ENCODE results near the gene PCNX2. TPM values are rescaled to one million over a fixed set of nuclear protein-coding genes. Genes with fewer than 3 reads are reported as not detected.
"Not testable (repeated sequence)": the region's sequence is repeated elsewhere in the genome, so short reads cannot be mapped to it uniquely, and the experiment has no call there.

Gene PCNX2
- total and polyA plus RNA-seq, 2 experiments from 2014 or later = 5.0 to 13.7 TPM

DNA sequence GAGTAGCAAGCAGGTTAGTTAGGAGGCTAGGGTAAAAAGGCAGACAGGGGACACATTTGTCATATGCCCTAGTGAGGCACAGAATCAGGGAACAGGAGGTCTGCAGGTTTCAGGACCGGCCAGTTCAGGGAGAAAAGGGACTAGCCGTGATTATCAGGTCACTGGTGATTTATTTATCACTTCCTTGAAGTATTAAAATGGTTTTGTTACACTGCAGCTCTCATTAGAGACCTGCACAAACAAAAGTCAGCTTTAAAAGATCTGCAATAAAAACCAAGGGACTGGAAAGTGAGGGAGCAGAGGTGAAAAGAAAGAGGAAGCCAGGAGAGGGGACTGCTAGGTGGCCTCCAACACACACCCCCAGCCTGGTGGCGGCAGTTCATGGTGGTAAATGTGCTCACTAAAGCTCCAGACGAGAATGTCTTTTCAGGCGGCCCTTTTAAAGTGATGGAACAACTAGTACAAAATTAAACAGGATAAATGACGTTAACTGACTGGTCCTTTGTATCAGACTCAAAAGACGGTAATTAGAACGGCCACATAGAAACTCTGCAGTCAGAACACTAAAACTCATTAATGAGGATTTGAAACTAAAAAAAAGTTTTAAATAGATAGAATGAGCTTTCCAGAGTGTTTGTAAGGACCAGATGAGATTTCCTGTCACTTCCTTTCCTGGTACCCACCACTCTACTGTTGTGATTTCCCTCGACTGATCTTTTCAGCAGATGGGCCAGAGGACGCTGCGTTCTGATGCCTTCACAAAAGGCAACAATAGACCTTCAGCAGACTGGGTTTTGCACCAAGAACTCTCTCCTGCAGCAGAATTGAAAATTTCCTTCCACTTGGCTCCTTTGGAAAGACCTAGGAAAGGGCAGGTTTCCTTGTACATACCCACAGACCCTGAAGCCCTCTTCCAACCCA is 208.3 kb downstream of the PCNX2 start:
- Histone ChIP-seq H3K36me3 (ENCODE audit: low read depth) (no peaks in the 10 kb centered on the region), H2AFZ (no peak overlapping the region), H3K9me2 (ENCODE audit: insufficient read depth) (no peaks in the 10 kb centered on the region), H3K4me3 (no peak overlapping the region), H3K27ac (no peak overlapping the region), H3K27me3 (replicated peaks; ENCODE audit: insufficient read depth) (no peaks in the 10 kb centered on the region), H3K9ac (no peak overlapping the region), H3K9me3 (ENCODE audit: low read depth) (no peaks in the 10 kb centered on the region), H3F3A (ENCODE audit: insufficient read depth) (peaks cover 9% of the 10 kb centered on the region), H3K4me2 (ENCODE audit: unreplicated experiment) (no peak overlapping the region), H4K20me1 (ENCODE audit: insufficient read depth) (no peaks in the 10 kb centered on the region), H3K4me1 (ENCODE audit: insufficient read depth) (peaks cover 8% of the 10 kb centered on the region), H3K79me2 (ENCODE audit: insufficient read depth) (no peaks in the 10 kb centered on the region)
- 90 to 91% methylated on average over 11 of the region's 11 CpGs for WGBS, 2 experiments (ENCODE audit: low coverage in 1 of 2, low lambda C conversion rate in 2 of 2, missing lambda C conversion rate in 2 of 2)
- no peak for DNase-seq
- in situ Hi-C loops (cut with MboI) = no loop called here
- TF ChIP-seq EZH2phosphoT487 (IDR thresholded peaks at IDR 0.05; ENCODE audit: insufficient read depth, low read depth) (no peak), EZH2 (IDR thresholded peaks at IDR 0.05; ENCODE audit: insufficient read depth, poor library complexity, severe bottlenecking) (no peak)

DNA sequence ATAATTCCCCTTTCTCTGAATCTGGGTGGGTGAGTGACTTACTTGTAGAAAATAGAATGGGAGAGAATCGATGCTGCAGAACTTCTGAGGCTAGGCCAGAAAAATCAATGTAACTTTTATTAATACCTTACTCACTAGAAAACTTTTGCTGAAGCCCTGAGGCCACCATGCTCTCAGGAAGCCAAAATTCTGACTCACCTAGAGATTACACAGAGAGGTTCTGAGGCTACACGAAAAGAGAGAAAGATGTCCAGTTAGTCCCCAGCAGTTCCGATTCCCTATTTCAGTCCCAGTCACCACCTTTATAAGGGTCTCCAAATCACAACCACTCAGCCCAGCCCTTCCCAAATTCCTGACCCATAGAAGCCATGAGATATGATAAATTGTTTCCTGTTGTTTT is 210.0 kb downstream of the PCNX2 start:
- no peaks in the 10 kb centered on the region for H3K9me3 ChIP-seq (ENCODE audit: low read depth)
- H3K9ac ChIP-seq = no peak overlapping the region
- H4K20me1 ChIP-seq (ENCODE audit: insufficient read depth) = no peaks in the 10 kb centered on the region
- H3K9me2 ChIP-seq (ENCODE audit: insufficient read depth) = no peaks in the 10 kb centered on the region
- no peaks in the 10 kb centered on the region for H3K36me3 ChIP-seq (ENCODE audit: low read depth)
- H3K27me3 ChIP-seq (replicated peaks; ENCODE audit: insufficient read depth) = no peaks in the 10 kb centered on the region
- H3K27ac ChIP-seq = no peak overlapping the region
- peaks cover 8% of the 10 kb centered on the region for H3K4me1 ChIP-seq (ENCODE audit: insufficient read depth)
- H3K4me2 ChIP-seq (ENCODE audit: unreplicated experiment) = no peak overlapping the region
- no peak overlapping the region for H2AFZ ChIP-seq
- in situ Hi-C loops (cut with MboI) = no loop called here
- DNase-seq = peak; percentile 80
- TF ChIP-seq EZH2 (IDR thresholded peaks at IDR 0.05; ENCODE audit: insufficient read depth, poor library complexity, severe bottlenecking) = no peak
- no peak for TF ChIP-seq EZH2phosphoT487 (IDR thresholded peaks at IDR 0.05; ENCODE audit: insufficient read depth, low read depth)
- no peak overlapping the region for H3K4me3 ChIP-seq
- 63 to 72% methylated on average over 3 of the region's 3 CpGs for WGBS, 2 experiments (ENCODE audit: low coverage in 1 of 2, low lambda C conversion rate in 2 of 2, missing lambda C conversion rate in 2 of 2)
- no peaks in the 10 kb centered on the region for H3K79me2 ChIP-seq (ENCODE audit: insufficient read depth)
- peaks cover 9% of the 10 kb centered on the region for H3F3A ChIP-seq (ENCODE audit: insufficient read depth)

DNA sequence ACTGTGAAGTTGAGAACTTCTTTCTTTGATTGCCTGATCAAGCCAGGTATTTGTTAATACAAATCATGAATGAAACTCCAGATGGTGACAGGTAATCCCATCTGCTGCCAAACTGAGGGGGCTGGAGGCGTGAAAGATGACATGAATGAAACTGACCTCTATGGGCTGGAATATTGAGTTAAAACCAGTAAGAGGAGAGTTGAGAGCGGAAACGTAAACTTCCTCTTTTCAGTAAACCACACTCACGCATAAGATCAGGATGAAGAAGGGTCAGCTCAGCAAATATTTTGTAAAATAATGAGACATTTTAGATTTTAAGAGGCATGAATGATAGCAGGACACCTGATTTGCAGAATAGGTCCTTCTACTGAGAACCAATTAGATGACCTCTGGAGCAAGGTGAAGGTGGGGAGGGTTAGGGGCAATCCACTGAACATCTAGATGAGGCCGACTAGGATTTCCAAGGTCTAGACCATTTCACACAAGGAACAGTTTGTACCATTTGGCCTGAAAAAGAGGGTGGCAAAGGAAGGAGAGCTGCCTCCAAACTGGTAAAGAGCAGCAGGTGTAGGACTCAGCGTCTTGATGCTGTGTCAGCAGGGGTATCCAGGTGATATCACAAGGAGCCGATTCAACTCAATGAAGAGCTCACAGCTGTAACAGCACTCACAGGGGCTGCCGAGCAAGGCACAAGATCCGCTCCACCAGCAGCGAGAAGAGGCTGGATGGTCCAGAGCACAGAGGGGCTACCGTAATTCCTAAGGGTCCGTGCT is 212.6 kb downstream of the PCNX2 start:
- Histone ChIP-seq H3K4me1 (ENCODE audit: insufficient read depth) (peaks cover 8% of the 10 kb centered on the region), H3K79me2 (ENCODE audit: insufficient read depth) (no peaks in the 10 kb centered on the region), H3F3A (ENCODE audit: insufficient read depth) (peaks cover 9% of the 10 kb centered on the region), H3K4me2 (ENCODE audit: unreplicated experiment) (no peak overlapping the region), H3K9me2 (ENCODE audit: insufficient read depth) (no peaks in the 10 kb centered on the region), H3K27ac (no peak overlapping the region), H2AFZ (no peak overlapping the region), H3K9me3 (ENCODE audit: low read depth) (no peaks in the 10 kb centered on the region), H3K27me3 (replicated peaks; ENCODE audit: insufficient read depth) (no peaks in the 10 kb centered on the region), H4K20me1 (ENCODE audit: insufficient read depth) (no peaks in the 10 kb centered on the region), H3K36me3 (ENCODE audit: low read depth) (no peaks in the 10 kb centered on the region), H3K9ac (no peak overlapping the region), H3K4me3 (no peak overlapping the region)
- no peak for TF ChIP-seq EZH2phosphoT487 (IDR thresholded peaks at IDR 0.05; ENCODE audit: insufficient read depth, low read depth)
- no peak for TF ChIP-seq EZH2 (IDR thresholded peaks at IDR 0.05; ENCODE audit: insufficient read depth, poor library complexity, severe bottlenecking)
- in situ Hi-C loops (cut with MboI) = no loop called here
- 96 to 98% methylated on average over 12 of the region's 12 CpGs for WGBS, 2 experiments (ENCODE audit: low coverage in 1 of 2, low lambda C conversion rate in 2 of 2, missing lambda C conversion rate in 2 of 2)
- DNase-seq = no peak

DNA sequence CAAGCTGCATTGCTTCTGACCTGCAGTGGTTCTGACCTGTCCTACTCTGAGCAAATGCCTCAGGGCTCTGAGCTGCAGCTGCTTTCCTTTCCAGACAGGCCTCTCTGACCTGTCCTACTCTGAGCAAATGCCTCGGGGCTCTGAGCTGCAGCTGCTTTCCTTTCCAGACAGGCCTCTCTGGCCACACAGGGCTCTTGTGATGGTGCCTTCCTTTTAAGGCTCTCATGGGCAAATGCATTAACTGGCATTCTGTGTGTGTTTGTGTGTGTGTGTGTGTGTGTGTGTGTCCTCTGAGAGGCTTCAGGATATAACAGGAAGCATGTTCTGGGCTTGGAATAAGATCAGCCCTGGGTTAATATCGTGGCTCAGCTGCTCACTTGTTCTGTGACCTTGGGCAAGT is 213.8 kb downstream of the PCNX2 start:
- TF ChIP-seq EZH2 (IDR thresholded peaks at IDR 0.05; ENCODE audit: insufficient read depth, poor library complexity, severe bottlenecking) = no peak
- no peak overlapping the region for H3K4me3 ChIP-seq
- no peaks in the 10 kb centered on the region for H3K27me3 ChIP-seq (replicated peaks; ENCODE audit: insufficient read depth)
- in situ Hi-C loops (cut with MboI) = no loop called here
- H3K9me3 ChIP-seq (ENCODE audit: low read depth) = no peaks in the 10 kb centered on the region
- no peaks in the 10 kb centered on the region for H3K9me2 ChIP-seq (ENCODE audit: insufficient read depth)
- no peak overlapping the region for H3K4me2 ChIP-seq (ENCODE audit: unreplicated experiment)
- no peaks in the 10 kb centered on the region for H3K79me2 ChIP-seq (ENCODE audit: insufficient read depth)
- H3F3A ChIP-seq (ENCODE audit: insufficient read depth) = peaks cover 9% of the 10 kb centered on the region
- H2AFZ ChIP-seq = no peak overlapping the region
- H4K20me1 ChIP-seq (ENCODE audit: insufficient read depth) = no peaks in the 10 kb centered on the region
- WGBS, 2 experiments (ENCODE audit: low coverage in 1 of 2, low lambda C conversion rate in 2 of 2, missing lambda C conversion rate in 2 of 2) = 98 to 100% methylated on average over 2 of the region's 2 CpGs
- no peak overlapping the region for H3K9ac ChIP-seq
- H3K4me1 ChIP-seq (ENCODE audit: insufficient read depth) = peaks cover 8% of the 10 kb centered on the region
- no peak for DNase-seq
- no peak overlapping the region for H3K27ac ChIP-seq
- no peaks in the 10 kb centered on the region for H3K36me3 ChIP-seq (ENCODE audit: low read depth)

DNA sequence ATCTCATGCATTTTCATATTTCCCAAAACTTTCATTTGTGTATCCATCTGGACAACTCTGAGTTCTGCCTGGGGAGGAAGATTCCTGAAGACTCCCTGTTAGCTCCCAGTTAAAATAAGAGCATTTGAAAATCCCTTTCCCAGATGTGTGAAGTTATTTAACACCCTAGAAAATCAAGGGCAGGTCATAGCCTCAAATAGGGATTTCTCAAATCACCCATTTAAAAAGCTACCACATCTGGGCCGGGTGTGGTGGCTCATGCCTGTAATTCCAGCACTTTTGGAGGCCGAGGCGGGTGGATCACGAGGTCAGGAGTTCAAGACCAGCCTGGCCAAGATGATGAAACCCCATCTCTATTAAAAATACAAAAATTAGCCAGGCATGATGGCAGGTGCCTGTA is 214.7 kb downstream of the PCNX2 start:
- H3K27me3 ChIP-seq (replicated peaks; ENCODE audit: insufficient read depth); H3F3A ChIP-seq (ENCODE audit: insufficient read depth); H3K79me2 ChIP-seq (ENCODE audit: insufficient read depth); H3K4me1 ChIP-seq (ENCODE audit: insufficient read depth); H3K4me2 ChIP-seq (ENCODE audit: unreplicated experiment); H3K9me2 ChIP-seq (ENCODE audit: insufficient read depth); H3K27ac ChIP-seq; H4K20me1 ChIP-seq (ENCODE audit: insufficient read depth); DNase-seq; H2AFZ ChIP-seq; H3K9me3 ChIP-seq (ENCODE audit: low read depth); H3K4me3 ChIP-seq; H3K36me3 ChIP-seq (ENCODE audit: low read depth); H3K9ac ChIP-seq; in situ Hi-C loops (cut with MboI): not testable (repeated sequence)
- 95 to 98% methylated on average over 4 of the region's 4 CpGs for WGBS, 2 experiments (ENCODE audit: low coverage in 1 of 2, low lambda C conversion rate in 2 of 2, missing lambda C conversion rate in 2 of 2)

Measured in GM23248 (cell line).